Breast epithelium (tissue), 4 donors: Measurements from ENCODE around the gene SH3TC1. TPM values are rescaled to one million over a fixed set of nuclear protein-coding genes. Genes with fewer than 3 reads are reported as not detected.
A peak's percentile ranks its signal among the peaks of the same experiment; 100 is the strongest.

Source experiments
- DNase-seq, 2 donors: peaks; one replicate each; pipeline ENCODE4 v3.0.0-alpha.2; 2019; ENCODE audit warnings: low spot score in 2 of 2
- H3K27ac ChIP-seq, 2 donors: fragments of 200-600 bp; sonication (generic) in 1 of 2; one replicate each; pipeline ENCODE4 v1.5.1; 2016 to 2019; ENCODE audit warnings: mild to moderate bottlenecking in 1 of 2
- H3K27me3 ChIP-seq, 2 donors: fragments of 200-600 bp; sonication (generic) in 1 of 2; one replicate each; pipeline versions ENCODE4 v1.5.1 to v1.6.0; 2017 to 2019; ENCODE audit warnings: control low read depth in 1 of 2, mild to moderate bottlenecking in 1 of 2
- H3K36me3 ChIP-seq: fragments of 200-600 bp; one replicate; pipeline ENCODE4 v1.5.1; 2019
- H3K4me1 ChIP-seq, 2 donors: fragments of 200-600 bp; sonication (generic); one replicate each; pipeline ENCODE4 v1.5.1; 2016 to 2019; ENCODE audit warnings: control low read depth in 1 of 2
- H3K4me3 ChIP-seq, 3 donors: fragments of 200-600 bp; sonication (generic); 1 replicate in 2 of 3; 2 replicates in 1 of 3; pipeline ENCODE4 v1.5.1; 2016 to 2019; ENCODE audit warnings: mild to moderate bottlenecking in 3 of 3, moderate library complexity in 2 of 3
- H3K9me3 ChIP-seq, 2 donors: fragments of 200-600 bp; sonication (generic) in 1 of 2; one replicate each; pipeline ENCODE4 v1.5.1; 2016 to 2019; ENCODE audit warnings: control low read depth in 1 of 2
- CTCF ChIP-seq, 3 donors: fragments of 450-650 bp; IDR thresholded peaks; one replicate each; pipeline ENCODE4 v1.5.1; 2016 to 2017; ENCODE audit warnings: antibody characterized with exemption in 3 of 3, mild to moderate bottlenecking in 3 of 3, moderate library complexity in 3 of 3
- POLR2A ChIP-seq: fragments of 450-650 bp; IDR thresholded peaks from one replicate; pipeline ENCODE4 v1.6.1; 2016; ENCODE audit warnings: antibody characterized with exemption, mild to moderate bottlenecking, moderate library complexity
- POLR2AphosphoS5 ChIP-seq, 3 donors: sonication (generic); formaldehyde crosslinking; IDR thresholded peaks; one replicate each; pipeline ENCODE4 v1.6.1; 2017; ENCODE audit warnings: antibody characterized with exemption in 3 of 3
- intact Hi-C: fragments of 100-400 bp; cut with DNase I; formaldehyde crosslinking; loops from one replicate; pipeline ENCODE4 v1.15.1; 2023; ENCODE audit warnings: low total_unique reads
- total RNA-seq, 3 donors: library from RNA; depleted of rRNA; stranded (reverse); fragments of >200 nt; gene quantifications; one replicate each; pipeline ENCODE4 v1.1.0, GENCODE V29; 2016

SH3TC1 gene
- total RNA-seq, 3 donors from 2014 or later, result 16.4 to 28.8 (median 17.3) TPM

- no peak overlapping the region for H3K4me3 ChIP-seq
- no peaks in the 10 kb centered on the region for H3K9me3 ChIP-seq
- peak overlapping the region; percentile 25 to 77 for H3K27ac ChIP-seq
- no peaks in the 10 kb centered on the region for H3K27me3 ChIP-seq
- no peak for DNase-seq
- intact Hi-C loops, result loop anchor here (10.0 kb wide), 1 partner anchor 172 kb away; no protein-coding TSS in a partner anchor
- no peaks in the 10 kb centered on the region for H3K4me1 ChIP-seq
- H3K36me3 ChIP-seq, result no peaks in the 10 kb centered on the region
- TF ChIP-seq POLR2AphosphoS5 (IDR thresholded peaks at IDR 0.05) (no peak), POLR2A (no peak), CTCF (IDR thresholded peaks at IDR 0.05) (no peak)
These were observed 43.9 kb downstream of the SH3TC1 start for GRCh38 chr4:8242782-8243560.

- Histone ChIP-seq H3K4me3 (no peak overlapping the region), H3K4me1 (no peaks in the 10 kb centered on the region), H3K27ac (no peak overlapping the region), H3K9me3 (no peaks in the 10 kb centered on the region), H3K36me3 (no peaks in the 10 kb centered on the region), H3K27me3 (no peaks in the 10 kb centered on the region)
- DNase-seq, result no peak
- intact Hi-C loops, result loop anchor here (10.0 kb wide), 1 partner anchor 171 kb away; no protein-coding TSS in a partner anchor
- TF ChIP-seq POLR2A (no peak), CTCF (IDR thresholded peaks at IDR 0.05) (no peak), POLR2AphosphoS5 (IDR thresholded peaks at IDR 0.05) (no peak)
These were observed 45.1 kb downstream of the SH3TC1 start for GRCh38 chr4:8244001-8244757.

- no peak for DNase-seq
- no peaks in the 10 kb centered on the region for H3K4me1 ChIP-seq
- H3K27me3 ChIP-seq, result no peaks in the 10 kb centered on the region
- no peaks in the 10 kb centered on the region for H3K36me3 ChIP-seq
- H3K9me3 ChIP-seq, result no peaks in the 10 kb centered on the region
- no peak overlapping the region for H3K27ac ChIP-seq
- intact Hi-C loops, result loop anchor here (1.0 to 10.0 kb wide), 2 partner anchors 14 to 170 kb away; no protein-coding TSS in a partner anchor
- H3K4me3 ChIP-seq, result no peak overlapping the region
- no peak for TF ChIP-seq POLR2A
- no peak for TF ChIP-seq POLR2AphosphoS5 (IDR thresholded peaks at IDR 0.05)
- no peak for TF ChIP-seq CTCF (IDR thresholded peaks at IDR 0.05)
These were observed 45.9 kb downstream of the SH3TC1 start for GRCh38 chr4:8244931-8245460.

- intact Hi-C loops, result loop anchor here (1.0 to 10.0 kb wide), 2 partner anchors 13 to 169 kb away; no protein-coding TSS in a partner anchor
- peak overlapping the region in 1 of 2 donors; percentile 64 for H3K27ac ChIP-seq
These were observed 47.1 kb downstream of the SH3TC1 start for GRCh38 chr4:8245884-8246833.

More at GRCh38 chr4:8245884-8246833, 47.1 kb downstream of the SH3TC1 start:
- no peak for TF ChIP-seq POLR2AphosphoS5 (IDR thresholded peaks at IDR 0.05)
- TF ChIP-seq POLR2A, result no peak
- TF ChIP-seq CTCF (IDR thresholded peaks at IDR 0.05), result no peak
- DNase-seq, result no peak
- Histone ChIP-seq H3K36me3 (no peaks in the 10 kb centered on the region), H3K9me3 (no peaks in the 10 kb centered on the region), H3K4me3 (no peak overlapping the region), H3K4me1 (no peaks in the 10 kb centered on the region), H3K27me3 (no peaks in the 10 kb centered on the region)
